Neural cell (in vitro differentiated cells): ENCODE measurements around the gene FAM117A.

Experiments
- EP300 ChIP-seq: fragments of 450-650 bp; conservative IDR thresholded peaks from 2 replicates; pipeline ENCODE4 v1.6.1; 2014; ENCODE audit warnings: antibody characterized with exemption, mild to moderate bottlenecking, moderate library complexity; ENCODE audit not compliant: poor library complexity, severe bottlenecking
- RAD21 ChIP-seq: fragments of 450-650 bp; conservative IDR thresholded peaks from 2 replicates; pipeline ENCODE4 v1.6.1; 2014; ENCODE audit warnings: antibody characterized with exemption, mild to moderate bottlenecking, moderate library complexity
- REST ChIP-seq: IDR thresholded peaks from 2 replicates; pipeline ENCODE4 v1.6.1; 2012; ENCODE audit warnings: borderline replicate concordance
- TAF1 ChIP-seq: IDR thresholded peaks from 2 replicates; pipeline ENCODE4 v1.6.1; 2012; ENCODE audit warnings: low read depth
- TF ChIP-seq, protein P1 (sequence below): fragments of 450-650 bp; IDR thresholded peaks from 2 replicates; pipeline ENCODE4 v1.5.1; 2014; ENCODE audit warnings: antibody characterized with exemption, mild to moderate bottlenecking, moderate library complexity; ENCODE audit not compliant: poor library complexity, severe bottlenecking

DNA sequence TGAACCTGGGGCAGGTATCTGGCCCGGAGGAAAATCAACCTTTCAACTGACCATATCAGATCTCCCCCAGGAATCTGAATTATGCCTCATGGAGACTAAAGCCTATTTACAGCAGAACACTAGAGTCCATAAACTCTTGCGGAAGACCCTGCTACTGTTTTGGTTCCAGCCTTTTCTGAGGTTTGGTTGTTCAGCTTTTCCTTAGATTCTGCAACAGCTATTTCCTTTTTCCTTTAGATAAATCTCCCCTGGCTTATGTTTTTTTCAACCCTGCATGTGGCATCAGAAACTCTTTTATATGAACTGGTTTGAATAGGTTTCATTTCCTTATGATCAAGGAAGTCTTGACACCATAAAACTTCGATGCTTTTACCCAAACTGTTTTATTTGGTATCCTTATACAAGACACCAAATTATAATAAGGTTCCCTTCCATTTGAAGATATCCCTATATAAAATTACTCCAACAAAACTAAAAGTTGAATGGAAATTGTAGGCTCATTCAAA lies 99.2 kb downstream of the FAM117A start:
- TF ChIP-seq, protein P1, sequence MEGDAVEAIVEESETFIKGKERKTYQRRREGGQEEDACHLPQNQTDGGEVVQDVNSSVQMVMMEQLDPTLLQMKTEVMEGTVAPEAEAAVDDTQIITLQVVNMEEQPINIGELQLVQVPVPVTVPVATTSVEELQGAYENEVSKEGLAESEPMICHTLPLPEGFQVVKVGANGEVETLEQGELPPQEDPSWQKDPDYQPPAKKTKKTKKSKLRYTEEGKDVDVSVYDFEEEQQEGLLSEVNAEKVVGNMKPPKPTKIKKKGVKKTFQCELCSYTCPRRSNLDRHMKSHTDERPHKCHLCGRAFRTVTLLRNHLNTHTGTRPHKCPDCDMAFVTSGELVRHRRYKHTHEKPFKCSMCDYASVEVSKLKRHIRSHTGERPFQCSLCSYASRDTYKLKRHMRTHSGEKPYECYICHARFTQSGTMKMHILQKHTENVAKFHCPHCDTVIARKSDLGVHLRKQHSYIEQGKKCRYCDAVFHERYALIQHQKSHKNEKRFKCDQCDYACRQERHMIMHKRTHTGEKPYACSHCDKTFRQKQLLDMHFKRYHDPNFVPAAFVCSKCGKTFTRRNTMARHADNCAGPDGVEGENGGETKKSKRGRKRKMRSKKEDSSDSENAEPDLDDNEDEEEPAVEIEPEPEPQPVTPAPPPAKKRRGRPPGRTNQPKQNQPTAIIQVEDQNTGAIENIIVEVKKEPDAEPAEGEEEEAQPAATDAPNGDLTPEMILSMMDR, result no peak
- TF ChIP-seq EP300 (no peak), TAF1 (no peak), RAD21 (no peak), REST (no peak)
